Activated naive CD4-positive, alpha-beta T cell treated with anti-CD3 and anti-CD28 coated beads, Interleukin-2, amount 50 U/mL, for 72 hours (primary cell): ENCODE data around the gene CNIH4. TPM values are rescaled to one million over a fixed set of nuclear protein-coding genes. Genes with fewer than 3 reads are reported as not detected.
"Not testable (repeated sequence)": the region's sequence is repeated elsewhere in the genome, so short reads cannot be mapped to it uniquely, and the experiment has no call there.

Experiments
- ATAC-seq, 2 donors: fragments of 150-1000 bp; cut with Tn5 transposase; 2 replicates each; pipeline ENCODE4 v1.10.0; 2021; ENCODE audit warnings: mild to moderate bottlenecking in 2 of 2, moderate library complexity in 2 of 2
- DNase-seq, 2 donors: peaks; one replicate each; pipeline ENCODE4 v3.0.0; 2021 to 2022; ENCODE audit warnings: low spot score in 2 of 2
- H3K27ac Mint-ChIP-seq, 2 donors: one replicate each; pipeline ENCODE4 v1.8.0; 2022; ENCODE audit warnings: mild to moderate bottlenecking in 2 of 2, mixed read lengths in 2 of 2
- H3K36me3 Mint-ChIP-seq, 2 donors: one replicate each; pipeline ENCODE4 v1.8.0; 2022; ENCODE audit warnings: mixed read lengths in 2 of 2
- H3K9me3 Mint-ChIP-seq, 2 donors: one replicate each; pipeline ENCODE4 v1.8.0; 2022; ENCODE audit warnings: mixed read lengths in 2 of 2
- total RNA-seq, 2 donors: library from RNA; stranded (reverse); gene quantifications; one replicate each; pipeline ENCODE4 v1.2.3, GENCODE V29; 2022

Gene CNIH4
- total RNA-seq, 2 donors from 2014 or later, result 31.5 to 39.5 TPM

GRCh38 chr1:224420106-224420505 lies 63.4 kb downstream of the CNIH4 start:
- Mint-ChIP-seq H3K9me3 (no peaks in the 10 kb centered on the region), H3K36me3 (peaks cover 8 to 25% of the 10 kb centered on the region in 2 donors), H3K27ac (no peak overlapping the region)
- DNase-seq (no peak), ATAC-seq (no peak)

GRCh38 chr1:224425279-224425884 lies 68.7 kb downstream of the CNIH4 start:
- Mint-ChIP-seq H3K27ac (peak overlapping the region; percentile 54 to 69), H3K36me3 (peaks cover 8 to 31% of the 10 kb centered on the region in 2 donors), H3K9me3 (no peaks in the 10 kb centered on the region)
- no peak for ATAC-seq
- no peak for DNase-seq

DNA sequence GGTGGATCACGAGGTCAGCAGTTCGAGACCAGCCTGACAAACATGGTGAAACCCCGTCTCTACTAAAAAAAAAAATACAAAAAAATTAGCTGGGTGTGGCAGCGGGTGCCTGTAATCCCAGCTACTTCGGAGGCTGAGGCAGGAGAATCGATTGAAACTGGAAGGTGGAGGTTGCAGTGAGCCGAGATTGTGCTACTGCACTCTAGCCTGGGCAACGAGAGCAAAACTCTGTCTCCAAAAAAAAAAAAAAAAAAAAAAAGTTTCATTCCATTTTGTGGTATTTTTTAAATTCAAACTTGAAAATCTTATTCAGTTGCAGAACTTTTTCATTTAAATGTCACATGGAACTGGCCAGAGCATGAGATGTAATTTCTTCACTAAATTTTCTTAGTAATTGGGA lies 70.2 kb downstream of the CNIH4 start:
- not testable (repeated sequence) for DNase-seq, H3K9me3 Mint-ChIP-seq, H3K27ac Mint-ChIP-seq, ATAC-seq
- peaks cover 6 to 28% of the 10 kb centered on the region in 2 donors for H3K36me3 Mint-ChIP-seq

DNA sequence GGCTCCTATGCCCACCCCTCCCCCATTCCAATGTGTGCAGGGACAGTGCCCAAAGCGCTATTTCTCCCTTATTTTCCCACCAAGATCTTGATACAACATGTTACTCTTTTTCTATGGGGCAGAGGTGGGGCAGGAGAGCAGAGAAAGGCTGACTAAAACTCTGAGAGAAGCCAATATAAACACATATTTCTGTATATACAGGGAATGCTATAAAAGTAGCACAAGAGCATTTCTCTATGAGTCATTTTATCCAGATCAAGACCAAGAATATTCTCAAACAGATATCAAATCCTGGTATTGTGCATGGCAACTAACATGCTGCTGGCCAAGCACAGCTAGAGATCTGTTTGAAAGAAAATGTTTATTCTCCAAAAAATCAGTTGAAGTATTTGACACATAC lies 70.7 kb downstream of the CNIH4 start:
- DNase-seq, result no peak
- H3K36me3 Mint-ChIP-seq, result peaks cover 3 to 25% of the 10 kb centered on the region in 2 donors

DNA sequence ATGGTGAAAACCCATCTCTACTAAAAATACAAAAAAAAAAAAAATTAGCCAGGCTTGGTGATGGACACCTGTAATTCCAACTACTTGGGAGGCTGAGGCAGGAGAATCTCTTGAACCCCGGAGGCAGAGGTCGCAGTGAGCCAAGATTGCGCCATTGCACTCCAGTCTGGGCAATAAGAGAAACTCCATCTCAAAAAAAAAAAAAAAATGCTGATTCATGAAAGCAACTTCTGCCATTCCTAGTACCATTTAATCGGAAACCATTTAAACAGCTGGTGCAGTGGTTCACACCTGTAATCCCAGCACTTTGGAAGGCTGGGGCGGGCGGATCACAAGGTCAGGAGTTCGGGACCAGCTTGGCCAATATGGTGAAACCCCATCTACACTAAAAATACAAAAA lies 72.0 kb downstream of the CNIH4 start:
- peak overlapping the region in 1 of 2 donors; percentile 23 for H3K27ac Mint-ChIP-seq
- peaks cover 12 to 29% of the 10 kb centered on the region in 2 donors for H3K36me3 Mint-ChIP-seq
- DNase-seq, H3K9me3 Mint-ChIP-seq, ATAC-seq: not testable (repeated sequence)

More for the DNA sequence above, 70.7 kb downstream of the CNIH4 start:
- ATAC-seq, result no peak
- no peaks in the 10 kb centered on the region for H3K9me3 Mint-ChIP-seq
- no peak overlapping the region for H3K27ac Mint-ChIP-seq

Other genes with a start within 250 kb of the CNIH4 start
- gene FBXO28, start 242.8 kb upstream of the CNIH4 start, total RNA-seq, result 10 to 100 TPM; 14.4 to 18.1 TPM
- gene DEGS1, start 173.6 kb upstream of the CNIH4 start, total RNA-seq, result 10 to 100 TPM; 10.5 to 38.3 TPM
- 10 to 100 TPM; 16.4 to 31.0 TPM for gene NVL, start 26.7 kb upstream of the CNIH4 start, total RNA-seq
- gene WDR26, start 77.9 kb downstream of the CNIH4 start, total RNA-seq, result 10 to 100 TPM; 74.3 to 86.3 TPM